Peyer's patch (tissue), 4 donors: Measurements from ENCODE around the gene SDHB. TPM values are rescaled to one million over a fixed set of nuclear protein-coding genes. Genes with fewer than 3 reads are reported as not detected.

Experiments used
- DNase-seq, 3 donors: peaks; one replicate each; pipeline ENCODE4 v3.0.0-alpha.2; 2017 to 2019
- H3K27ac ChIP-seq, 4 donors: fragments of 200-600 bp; sonication (generic); one replicate each; pipeline ENCODE4 v1.5.1; 2016 to 2019
- H3K27me3 ChIP-seq, 2 donors: fragments of 200-600 bp; sonication (generic); one replicate each; pipeline ENCODE4 v1.5.1; 2019
- H3K36me3 ChIP-seq, 3 donors: fragments of 200-600 bp; sonication (generic); one replicate each; pipeline ENCODE4 v1.5.1; 2016 to 2019
- H3K4me1 ChIP-seq, 4 donors: fragments of 200-600 bp; sonication (generic); one replicate each; pipeline ENCODE4 v1.5.1; 2016 to 2019
- H3K4me3 ChIP-seq, 4 donors: fragments of 200-600 bp; sonication (generic); 1 replicate in 3 of 4; 2 replicates in 1 of 4; pipeline ENCODE4 v1.5.1; 2016 to 2019; ENCODE audit warnings: mild to moderate bottlenecking in 1 of 4
- H3K9me3 ChIP-seq, 4 donors: fragments of 200-600 bp; sonication (generic); one replicate each; pipeline ENCODE4 v1.5.1; 2016 to 2019; ENCODE audit warnings: mild to moderate bottlenecking in 1 of 4
- POLR2A ChIP-seq, 2 donors: fragments of 450-650 bp; IDR thresholded peaks; one replicate each; pipeline ENCODE4 v1.5.1; 2017; ENCODE audit warnings: antibody characterized with exemption in 2 of 2, mild to moderate bottlenecking in 2 of 2, moderate library complexity in 2 of 2
- total RNA-seq, 4 donors: library from RNA; depleted of rRNA; stranded (reverse); fragments of >200 nt; gene quantifications; one replicate each; pipeline ENCODE4 v1.1.0, GENCODE V29; 2016
- TF ChIP-seq, protein P1 (sequence below), 6 experiments: fragments of 450-650 bp in 4 of 6; fragments of 200-600 bp in 2 of 6; sonication (generic) in 1 of 6; IDR thresholded peaks; one replicate each; pipeline ENCODE4 v1.5.1; 2017 to 2019; ENCODE audit warnings: antibody characterized with exemption in 6 of 6, mild to moderate bottlenecking in 3 of 6, moderate library complexity in 1 of 6

The SDHB gene
- 100 to 1,000 TPM; 106 to 277 (median 175) TPM for total RNA-seq

DNA sequence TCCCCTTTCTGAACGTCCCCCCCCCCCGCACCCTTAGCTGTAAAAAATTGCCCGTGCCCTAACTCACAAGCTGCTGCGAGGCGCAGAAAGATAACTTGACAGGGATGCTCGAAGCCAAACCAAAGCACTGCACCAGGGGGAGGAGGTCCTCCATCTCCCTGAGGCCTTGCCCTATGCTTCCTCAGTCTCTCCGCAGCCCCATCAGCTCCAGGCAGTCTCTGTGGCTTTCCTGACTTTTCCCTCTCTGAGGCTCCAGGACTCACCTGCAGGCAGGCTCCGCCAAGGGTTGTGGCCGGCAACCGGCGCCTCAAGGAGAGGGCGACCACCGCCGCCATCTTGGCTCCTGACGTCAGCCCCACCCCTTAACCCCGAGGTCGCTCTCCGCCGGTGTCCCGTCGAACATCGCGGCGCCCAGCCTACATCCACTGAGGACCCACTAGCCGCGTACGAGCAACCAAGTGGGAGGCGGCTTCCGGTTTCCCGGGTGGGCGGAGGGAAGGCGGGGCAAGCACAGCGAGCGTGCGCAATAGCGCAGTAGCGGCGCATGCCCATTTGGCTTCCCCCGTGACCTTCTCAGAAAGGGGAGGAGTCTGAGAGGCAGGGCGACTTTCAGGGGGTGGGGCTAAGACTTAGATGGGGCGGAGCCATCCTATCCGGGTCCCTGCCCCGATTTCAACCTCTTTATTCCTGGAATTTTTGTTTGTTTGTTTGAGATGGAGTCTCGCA is at the start of gene SDHB:
Gene SDHB (minus strand): TSS at position 348 of the 726 bp plus-strand sequence. CDS start 13 bp downstream, at position 335.
- TF ChIP-seq, protein P1, sequence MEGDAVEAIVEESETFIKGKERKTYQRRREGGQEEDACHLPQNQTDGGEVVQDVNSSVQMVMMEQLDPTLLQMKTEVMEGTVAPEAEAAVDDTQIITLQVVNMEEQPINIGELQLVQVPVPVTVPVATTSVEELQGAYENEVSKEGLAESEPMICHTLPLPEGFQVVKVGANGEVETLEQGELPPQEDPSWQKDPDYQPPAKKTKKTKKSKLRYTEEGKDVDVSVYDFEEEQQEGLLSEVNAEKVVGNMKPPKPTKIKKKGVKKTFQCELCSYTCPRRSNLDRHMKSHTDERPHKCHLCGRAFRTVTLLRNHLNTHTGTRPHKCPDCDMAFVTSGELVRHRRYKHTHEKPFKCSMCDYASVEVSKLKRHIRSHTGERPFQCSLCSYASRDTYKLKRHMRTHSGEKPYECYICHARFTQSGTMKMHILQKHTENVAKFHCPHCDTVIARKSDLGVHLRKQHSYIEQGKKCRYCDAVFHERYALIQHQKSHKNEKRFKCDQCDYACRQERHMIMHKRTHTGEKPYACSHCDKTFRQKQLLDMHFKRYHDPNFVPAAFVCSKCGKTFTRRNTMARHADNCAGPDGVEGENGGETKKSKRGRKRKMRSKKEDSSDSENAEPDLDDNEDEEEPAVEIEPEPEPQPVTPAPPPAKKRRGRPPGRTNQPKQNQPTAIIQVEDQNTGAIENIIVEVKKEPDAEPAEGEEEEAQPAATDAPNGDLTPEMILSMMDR (IDR thresholded peaks at IDR 0.05): no peak
- TF ChIP-seq POLR2A (IDR thresholded peaks at IDR 0.05): peak; percentile 94 to 98
- Histone ChIP-seq H3K4me1 (peaks cover 0 to 19% (median 10%) of the 10 kb centered on the region in 4 donors), H3K4me3 (peak within 1 kb of the TSS; percentile 70 to 85 (median 76)), H3K36me3 (peaks cover 0 to 16% (median 0%) of the 10 kb centered on the region in 3 donors), H3K9me3 (no peaks in the 10 kb centered on the region), H3K27me3 (no peaks in the 10 kb centered on the region), H3K27ac (peak within 1 kb of the TSS; percentile 83 to 91 (median 88))
- DNase-seq: peak; percentile 98 to 99 (median 99)

DNA sequence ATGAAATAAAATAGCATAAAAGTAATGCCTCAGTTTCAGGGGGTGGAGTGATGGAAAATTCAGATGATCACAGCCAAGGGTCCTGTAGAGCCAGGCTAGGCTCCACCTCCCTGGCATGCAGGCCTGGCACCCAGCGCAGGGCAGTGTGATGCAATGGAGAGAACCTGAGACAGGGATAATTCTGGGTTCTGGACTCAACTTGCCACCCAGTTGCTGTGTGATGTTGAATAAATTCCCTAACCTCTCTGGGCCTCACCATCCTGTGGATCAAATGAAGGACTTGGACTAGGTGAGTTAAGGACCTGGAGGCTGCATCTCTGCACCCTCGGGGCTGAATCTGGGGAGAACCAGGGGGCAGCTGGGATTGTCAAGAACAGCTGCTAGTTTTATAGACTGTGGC is 48.4 kb upstream of the SDHB start:
- H3K36me3 ChIP-seq: peaks cover 0 to 7% (median 0%) of the 10 kb centered on the region in 3 donors
- no peak overlapping the region for H3K4me3 ChIP-seq
- no peak for DNase-seq
- no peak for TF ChIP-seq POLR2A (IDR thresholded peaks at IDR 0.05)
- TF ChIP-seq, protein P1 (IDR thresholded peaks at IDR 0.05): no peak
- H3K4me1 ChIP-seq: no peaks in the 10 kb centered on the region
- H3K27ac ChIP-seq: no peak overlapping the region
- no peaks in the 10 kb centered on the region for H3K27me3 ChIP-seq
- H3K9me3 ChIP-seq: no peaks in the 10 kb centered on the region

DNA sequence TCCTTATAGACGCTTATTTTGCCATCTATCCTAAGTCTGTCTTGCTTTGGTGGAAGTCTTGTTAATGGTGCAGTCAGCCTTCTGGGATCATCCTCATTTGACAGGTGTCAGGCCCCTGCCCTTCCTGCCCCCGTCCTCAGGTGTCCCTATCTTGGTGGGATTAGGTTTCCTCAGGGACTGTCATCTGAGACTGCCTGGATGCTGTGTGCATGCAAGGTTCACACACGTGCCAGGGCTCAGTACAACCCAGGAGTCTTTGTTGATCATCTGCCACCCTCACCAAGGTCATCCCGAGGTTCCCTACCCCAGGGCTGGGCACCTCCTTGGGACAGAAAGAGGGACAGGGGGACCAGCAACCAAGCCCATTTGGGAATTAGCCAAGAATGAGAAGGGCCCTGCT is 47.4 kb upstream of the SDHB start:
- DNase-seq: no peak
- TF ChIP-seq, protein P1 (IDR thresholded peaks at IDR 0.05): no peak
- no peak for TF ChIP-seq POLR2A (IDR thresholded peaks at IDR 0.05)
- H3K36me3 ChIP-seq: peaks cover 0 to 7% (median 0%) of the 10 kb centered on the region in 3 donors
- H3K9me3 ChIP-seq: no peaks in the 10 kb centered on the region
- no peaks in the 10 kb centered on the region for H3K4me1 ChIP-seq
- H3K27me3 ChIP-seq: no peaks in the 10 kb centered on the region
- H3K27ac ChIP-seq: no peak overlapping the region
- H3K4me3 ChIP-seq: no peak overlapping the region

DNA sequence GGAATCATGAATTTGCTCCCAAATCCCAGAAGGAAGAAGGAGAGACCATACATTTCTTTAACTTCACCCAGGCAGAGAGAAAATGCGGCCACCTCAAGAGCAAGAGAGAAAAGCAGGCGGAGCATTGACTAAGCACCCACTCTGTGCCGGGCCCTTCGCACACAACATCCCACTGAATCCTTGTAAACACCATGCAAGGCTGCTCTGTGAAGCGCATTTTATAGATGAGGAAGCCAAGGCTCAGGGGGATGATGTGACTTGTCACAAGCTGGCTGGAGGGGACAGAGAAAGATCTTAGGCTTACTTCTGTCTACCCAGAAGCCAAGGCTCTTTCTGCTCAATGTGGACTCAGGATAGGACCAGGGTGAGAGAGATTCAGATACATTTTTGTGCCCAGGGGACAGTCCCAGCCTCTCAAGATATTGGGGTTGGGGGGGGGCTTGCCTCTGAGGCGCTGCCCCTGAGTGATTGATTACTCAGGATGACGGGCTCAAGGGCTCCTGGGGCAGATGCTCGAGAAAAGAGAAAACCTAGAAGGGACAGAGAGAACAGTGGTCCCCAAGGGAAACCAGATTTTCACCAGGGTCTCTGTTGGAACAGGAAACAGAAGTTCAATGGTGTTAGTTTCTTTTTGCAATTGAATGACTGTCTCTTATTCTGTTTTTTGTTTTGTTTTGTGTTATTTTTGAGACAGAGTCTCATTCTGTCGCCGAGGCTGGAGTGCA is 45.9 kb upstream of the SDHB start:
- no peak for TF ChIP-seq POLR2A (IDR thresholded peaks at IDR 0.05)
- TF ChIP-seq, protein P1 (IDR thresholded peaks at IDR 0.05): no peak
- H3K27ac ChIP-seq: no peak overlapping the region
- no peaks in the 10 kb centered on the region for H3K27me3 ChIP-seq
- no peak overlapping the region for H3K4me3 ChIP-seq
- DNase-seq: no peak
- H3K36me3 ChIP-seq: peaks cover 0 to 7% (median 0%) of the 10 kb centered on the region in 3 donors
- no peaks in the 10 kb centered on the region for H3K9me3 ChIP-seq
- H3K4me1 ChIP-seq: no peaks in the 10 kb centered on the region

DNA sequence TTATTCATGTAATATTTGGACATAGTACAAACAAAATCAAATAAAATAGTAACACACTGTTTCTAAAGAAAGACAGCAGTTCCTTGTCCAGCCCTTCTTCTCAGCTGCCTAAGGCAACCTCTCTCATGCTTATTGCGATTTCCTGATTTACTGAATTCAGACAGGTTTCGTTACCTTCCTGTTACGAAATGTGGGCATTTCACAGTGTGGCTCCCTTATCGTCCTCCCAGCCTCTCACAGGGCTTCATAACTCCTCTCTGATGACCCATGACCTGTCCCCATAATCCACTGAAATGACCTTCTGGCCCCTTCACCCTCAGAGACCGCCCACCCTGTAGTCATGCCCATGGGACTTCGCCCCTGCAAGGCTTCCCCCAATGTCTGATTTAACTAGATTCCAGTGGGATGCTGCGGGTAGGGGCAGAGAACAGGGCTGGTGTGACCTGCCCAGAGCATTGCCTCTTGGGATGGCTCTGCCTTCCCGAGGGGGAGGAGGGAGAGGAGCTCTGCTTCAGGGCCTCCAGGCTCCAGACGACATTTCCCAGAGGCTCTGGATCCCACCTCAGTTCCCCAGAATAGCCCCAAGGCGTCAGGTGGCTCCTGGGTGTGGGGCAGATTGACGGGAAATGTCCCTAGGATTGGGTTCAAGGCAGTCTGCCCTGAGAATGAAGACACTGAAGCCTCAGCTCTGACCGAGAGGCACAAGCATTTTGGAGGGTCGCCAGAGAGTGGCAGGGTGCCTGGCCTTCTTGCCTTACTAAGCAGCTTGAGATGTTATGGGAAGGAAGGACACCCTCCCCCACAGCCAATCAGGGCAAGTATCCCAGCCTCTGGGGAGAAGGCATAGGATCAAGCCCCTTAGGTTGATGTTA is 44.9 kb upstream of the SDHB start:
- no peak overlapping the region for H3K4me3 ChIP-seq
- TF ChIP-seq, protein P1 (IDR thresholded peaks at IDR 0.05): no peak
- no peak for TF ChIP-seq POLR2A (IDR thresholded peaks at IDR 0.05)
- H3K4me1 ChIP-seq: no peaks in the 10 kb centered on the region
- H3K27me3 ChIP-seq: no peaks in the 10 kb centered on the region
- H3K36me3 ChIP-seq: peaks cover 0 to 7% (median 0%) of the 10 kb centered on the region in 3 donors
- peak overlapping the region in 1 of 4 donors; percentile 65 for H3K27ac ChIP-seq
- H3K9me3 ChIP-seq: no peaks in the 10 kb centered on the region
- no peak for DNase-seq
